Mucosa of descending colon (tissue), 3 donors: ENCODE measurements around the gene SDK1. TPM values are rescaled to one million over a fixed set of nuclear protein-coding genes. Genes with fewer than 3 reads are reported as not detected.
A peak's percentile ranks its signal among the peaks of the same experiment; 100 is the strongest.
"Not testable (repeated sequence)": the region's sequence is repeated elsewhere in the genome, so short reads cannot be mapped to it uniquely, and the experiment has no call there.

Source experiments
- ATAC-seq: fragments of 200-7000 bp; cut with Tn5 transposase; one replicate; pipeline ENCODE4 v1.9.1; 2020; ENCODE audit warnings: mild to moderate bottlenecking, moderate library complexity
- DNase-seq, 3 donors: peaks; one replicate each; pipeline ENCODE4 v3.0.0-alpha.2; 2020
- H3K36me3 ChIP-seq: fragments of 200-600 bp; one replicate; pipeline ENCODE4 v1.8.0; 2021; ENCODE audit warnings: low read depth, mild to moderate bottlenecking
- H3K4me1 ChIP-seq: fragments of 200-600 bp; one replicate; pipeline ENCODE4 v1.8.0; 2021; ENCODE audit warnings: low read depth, mild to moderate bottlenecking
- H3K4me3 ChIP-seq: fragments of 200-600 bp; one replicate; pipeline ENCODE4 v1.8.0; 2021; ENCODE audit warnings: mild to moderate bottlenecking
- H3K9me3 ChIP-seq: fragments of 200-600 bp; one replicate; pipeline ENCODE4 v1.8.0; 2021; ENCODE audit warnings: mild to moderate bottlenecking
- intact Hi-C, 2 donors: fragments of 100-400 bp; cut with DNase I in 1 of 2; cut with micrococcal nuclease in 1 of 2; formaldehyde crosslinking; loops; one replicate each; pipeline versions ENCODE4 v1.11.0 to v1.11.1; 2022; cut with DNase I, micrococcal nuclease
- total RNA-seq, 3 donors: library from RNA; stranded (reverse); fragmentation: NEBNext Ultra II Directional in 2 of 3; extraction: Animal tissue kit (Norgen Biotek cat#: 25700) in 2 of 3; gene quantifications; one replicate each; pipeline versions ENCODE4 v1.2.1 to v1.2.4, GENCODE V29; 2021 to 2023
- TF ChIP-seq, protein P1 (sequence below): fragments of 200-600 bp; IDR thresholded peaks from one replicate; pipeline ENCODE4 v1.8.0; 2022; ENCODE audit warnings: antibody characterized with exemption, mild to moderate bottlenecking
- donor health status: DM: no; HTN: no; CAD: no; lungs with moderate emphysema.
- donor health status: DM: no; HTN: no; CAD: no.
- donor health status: DM: no; HTN: yes; CAD: no.

SDK1 gene
- total RNA-seq, 3 donors from 2014 or later: 2.7 to 20.2 (median 4.2) TPM

GRCh38 chr7:3748389-3748788, 447.3 kb downstream of the SDK1 start:
- Histone ChIP-seq H3K4me3 (no peak overlapping the region), H3K9me3 (no peaks in the 10 kb centered on the region), H3K36me3 (no peaks in the 10 kb centered on the region), H3K4me1 (no peaks in the 10 kb centered on the region)
- intact Hi-C loops: no loop called here
- no peak for DNase-seq
- no peak for ATAC-seq
- TF ChIP-seq, protein P1, sequence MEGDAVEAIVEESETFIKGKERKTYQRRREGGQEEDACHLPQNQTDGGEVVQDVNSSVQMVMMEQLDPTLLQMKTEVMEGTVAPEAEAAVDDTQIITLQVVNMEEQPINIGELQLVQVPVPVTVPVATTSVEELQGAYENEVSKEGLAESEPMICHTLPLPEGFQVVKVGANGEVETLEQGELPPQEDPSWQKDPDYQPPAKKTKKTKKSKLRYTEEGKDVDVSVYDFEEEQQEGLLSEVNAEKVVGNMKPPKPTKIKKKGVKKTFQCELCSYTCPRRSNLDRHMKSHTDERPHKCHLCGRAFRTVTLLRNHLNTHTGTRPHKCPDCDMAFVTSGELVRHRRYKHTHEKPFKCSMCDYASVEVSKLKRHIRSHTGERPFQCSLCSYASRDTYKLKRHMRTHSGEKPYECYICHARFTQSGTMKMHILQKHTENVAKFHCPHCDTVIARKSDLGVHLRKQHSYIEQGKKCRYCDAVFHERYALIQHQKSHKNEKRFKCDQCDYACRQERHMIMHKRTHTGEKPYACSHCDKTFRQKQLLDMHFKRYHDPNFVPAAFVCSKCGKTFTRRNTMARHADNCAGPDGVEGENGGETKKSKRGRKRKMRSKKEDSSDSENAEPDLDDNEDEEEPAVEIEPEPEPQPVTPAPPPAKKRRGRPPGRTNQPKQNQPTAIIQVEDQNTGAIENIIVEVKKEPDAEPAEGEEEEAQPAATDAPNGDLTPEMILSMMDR: no peak

- intact Hi-C loops: no loop called here
- Histone ChIP-seq H3K9me3 (no peaks in the 10 kb centered on the region), H3K4me1 (no peaks in the 10 kb centered on the region), H3K36me3 (no peaks in the 10 kb centered on the region), H3K4me3 (no peak overlapping the region)
- ATAC-seq: no peak
- TF ChIP-seq, protein P1: no peak
- DNase-seq: no peak
These were observed 452.8 kb downstream of the SDK1 start for GRCh38 chr7:3753868-3754267.

DNA sequence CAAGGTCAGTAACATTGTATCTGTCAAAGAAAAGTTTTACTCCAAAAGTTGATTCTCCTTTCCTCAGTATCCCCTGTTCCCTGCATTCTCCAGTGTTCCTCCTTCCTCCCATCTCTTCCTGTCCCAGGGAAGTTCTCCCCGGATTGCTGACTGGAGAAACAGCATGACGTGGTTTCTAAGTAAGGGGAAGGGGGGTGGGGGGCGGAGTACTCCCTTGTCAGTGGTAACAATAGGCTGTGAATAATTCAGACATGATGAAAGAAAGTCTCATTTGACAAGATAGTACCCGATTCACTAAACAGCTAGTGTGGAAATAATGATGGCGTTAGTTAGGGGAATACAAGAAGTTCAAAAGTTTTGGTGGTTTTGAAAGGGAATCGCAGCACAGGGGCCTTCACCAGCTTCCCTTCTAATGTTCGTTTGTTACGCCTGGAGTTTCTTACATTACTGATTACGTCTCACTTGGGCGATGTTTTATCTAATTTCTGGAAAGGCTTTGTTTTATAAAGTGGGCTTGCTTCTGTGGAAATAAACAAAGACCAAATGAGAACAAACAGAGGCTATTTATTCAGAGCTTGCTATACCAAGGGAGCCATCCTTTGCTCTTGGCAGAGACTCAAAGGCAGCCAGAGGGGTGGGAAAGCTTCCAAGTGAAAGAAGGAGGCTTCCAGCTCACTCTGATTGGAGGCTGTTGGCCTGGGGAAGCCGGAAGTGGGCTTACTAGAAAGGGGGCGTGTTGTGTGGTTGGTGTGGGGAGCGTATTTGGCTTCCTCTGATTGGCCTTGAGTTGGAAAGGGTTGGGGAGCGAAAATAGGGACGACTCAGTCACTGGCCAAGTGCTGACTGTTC, 453.7 kb downstream of the SDK1 start:
- H3K4me1 ChIP-seq: no peaks in the 10 kb centered on the region
- intact Hi-C loops: no loop called here
- no peaks in the 10 kb centered on the region for H3K9me3 ChIP-seq
- no peak overlapping the region for H3K4me3 ChIP-seq
- DNase-seq (peak in 1 of 3 donors; percentile 4), ATAC-seq (no peak)
- H3K36me3 ChIP-seq: no peaks in the 10 kb centered on the region
- TF ChIP-seq, protein P1: no peak

- intact Hi-C loops, ATAC-seq, H3K36me3 ChIP-seq, DNase-seq, H3K4me3 ChIP-seq, H3K4me1 ChIP-seq, H3K9me3 ChIP-seq: not testable (repeated sequence)
These were observed 454.9 kb downstream of the SDK1 start for GRCh38 chr7:3755778-3756453.

DNA sequence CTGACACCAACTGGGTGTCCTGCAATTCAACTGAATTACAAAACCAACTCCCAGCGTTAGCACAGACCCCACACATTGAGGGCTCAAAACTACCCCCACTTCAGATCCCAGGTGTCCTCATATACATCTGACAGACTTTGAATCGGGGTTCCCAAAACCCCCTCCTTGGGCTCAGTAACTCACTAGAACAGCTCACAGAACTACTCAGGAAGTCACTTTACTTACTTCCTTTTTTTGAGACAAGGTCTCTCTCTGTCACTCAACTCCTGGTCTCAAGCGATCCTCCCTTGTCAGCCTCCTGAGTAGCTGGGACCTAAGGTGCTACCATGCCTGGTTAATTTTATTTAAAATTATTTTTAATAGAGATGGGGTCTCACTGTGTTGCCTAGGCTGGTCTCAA, 456.0 kb downstream of the SDK1 start:
- intact Hi-C loops: no loop called here
- ATAC-seq: no peak

DNA sequence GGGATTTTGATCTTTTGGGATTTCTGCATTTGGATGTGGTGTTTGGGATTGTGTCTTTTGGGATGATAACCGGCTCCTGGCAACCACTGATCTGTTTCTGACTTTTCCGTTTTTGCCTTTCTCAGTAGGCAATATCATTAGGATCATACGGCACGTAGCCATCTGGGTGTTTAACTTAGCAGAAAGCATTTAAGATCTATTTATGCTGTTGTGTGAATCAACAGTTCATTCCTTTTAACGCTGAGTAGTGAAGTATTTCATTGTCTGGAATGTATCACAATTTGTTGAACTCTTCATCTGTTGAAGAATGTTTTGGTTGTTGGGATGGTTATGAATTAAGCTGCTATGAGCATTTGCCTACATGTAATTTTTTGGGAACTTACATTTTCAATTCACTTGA, 459.6 kb downstream of the SDK1 start:
- intact Hi-C loops: no loop called here
- Histone ChIP-seq H3K4me1 (no peaks in the 10 kb centered on the region), H3K9me3 (no peaks in the 10 kb centered on the region), H3K36me3 (no peaks in the 10 kb centered on the region), H3K4me3 (no peak overlapping the region)
- TF ChIP-seq, protein P1: no peak
- ATAC-seq: no peak
- DNase-seq: no peak

More for the DNA sequence above, 456.0 kb downstream of the SDK1 start:
- no peaks in the 10 kb centered on the region for H3K36me3 ChIP-seq
- TF ChIP-seq, protein P1: no peak
- no peak for DNase-seq
- H3K4me3 ChIP-seq: no peak overlapping the region
- no peaks in the 10 kb centered on the region for H3K4me1 ChIP-seq
- H3K9me3 ChIP-seq: no peaks in the 10 kb centered on the region
